ENCODE measurements around the gene SEMA3F. TPM values are rescaled to one million over a fixed set of nuclear protein-coding genes. Genes with fewer than 3 reads are reported as not detected.

The SEMA3F gene
- total RNA-seq, 5 donors from 2014 or later (not counting 1 experiment from before 2014, with no cell fraction given): 0.32 to 0.46 (median 0.36) TPM; not detected in 1

- Histone ChIP-seq H3K27ac (ENCODE audit: low read length) (no peak overlapping the region), H3K4me1 (ENCODE audit: control insufficient read depth in 1 of 2, extremely low read depth in 1 of 2, insufficient read depth in 2 of 2, low read length in 2 of 2) (peaks cover 2 to 30% of the 10 kb centered on the region in 2 experiments), H3K9me3 (no peaks in the 10 kb centered on the region), H3K36me3 (ENCODE audit: control insufficient read depth in 2 of 2, extremely low read depth in 1 of 2, insufficient read depth in 1 of 2, low read length in 1 of 2) (peaks cover 0 to 2% of the 10 kb centered on the region in 2 donors), H3K27me3 (replicated peaks in 1 of 2; ENCODE audit: control insufficient read depth in 2 of 2, extremely low read depth in 1 of 2, insufficient read depth in 2 of 2, low read length in 1 of 2) (no peaks in the 10 kb centered on the region), H3K4me3 (ENCODE audit: control insufficient read depth in 1 of 2, extremely low read depth in 1 of 2, low read length in 1 of 2) (no peak overlapping the region)
- Mint-ChIP-seq H3K27me3 (no peaks in the 10 kb centered on the region), H3K9me3 (no peaks in the 10 kb centered on the region), H3K27ac (no peak overlapping the region), H3K36me3 (no peaks in the 10 kb centered on the region), H3K4me1 (peaks cover 15 to 36% (median 21%) of the 10 kb centered on the region in 3 donors), H3K4me3 (peak overlapping the region in 1 of 3 donors; percentile 37)
- no peak for ATAC-seq (replicated peaks in 1 of 4)
- ChIA-PET POLR2A (interaction anchor here (0.6 kb wide), 2 partner anchors 104 to 124 kb away, joined by 6 to 7 read pairs; no protein-coding TSS in a partner anchor), CTCF (interaction anchor here in 1 of 2 donors (0.7 kb wide), 1 partner anchor 14 kb away, joined by 4 read pairs; no protein-coding TSS in a partner anchor)
- WGBS (ENCODE audit: insufficient coverage): 91% methylated on average over 4 of the region's 4 CpGs
- no peak for DNase-seq
Observed at GRCh38 chr3:50233176-50233575, 78.1 kb downstream of the SEMA3F start.

- ChIA-PET POLR2A (interaction anchor here (0.5 to 1.5 kb wide), 9 partner anchors 8 to 792 kb away, joined by 3 to 8 read pairs (median 4); partner anchors contain the start of genes HYAL3 (in 1 of the 2) and NAA80 (in 1 of the 2)), CTCF (interaction anchor here (0.5 to 1.5 kb wide), 11 partner anchors 8 to 1248 kb away, joined by 3 to 31 read pairs (median 4); partner anchors contain the start of genes HYAL3 (in 1 of the 2) and NAA80 (in 1 of the 2))
- Histone ChIP-seq H3K4me3 (ENCODE audit: control insufficient read depth in 1 of 2, extremely low read depth in 1 of 2, low read length in 1 of 2) (peak within 1 kb of the TSS; percentile 98 to 99), H3K9me3 (no peaks in the 10 kb centered on the region), H3K4me1 (ENCODE audit: control insufficient read depth in 1 of 2, extremely low read depth in 1 of 2, insufficient read depth in 2 of 2, low read length in 2 of 2) (peaks cover 24 to 50% of the 10 kb centered on the region in 2 experiments), H3K36me3 (ENCODE audit: control insufficient read depth in 2 of 2, extremely low read depth in 1 of 2, insufficient read depth in 1 of 2, low read length in 1 of 2) (peaks cover 7 to 24% of the 10 kb centered on the region in 2 donors), H3K27ac (ENCODE audit: low read length) (peak within 1 kb of the TSS; percentile 82), H3K27me3 (replicated peaks in 1 of 2; ENCODE audit: control insufficient read depth in 2 of 2, extremely low read depth in 1 of 2, insufficient read depth in 2 of 2, low read length in 1 of 2) (no peaks in the 10 kb centered on the region)
- no peaks in the 10 kb centered on the region for H3K9me3 Mint-ChIP-seq
- DNase-seq (peak; percentile 96 to 100 (median 99)), ATAC-seq (replicated peaks in 1 of 4) (peak; percentile 85 to 90 (median 88))
- H3K27ac Mint-ChIP-seq: peak within 1 kb of the TSS; percentile 95 to 96
- WGBS (ENCODE audit: insufficient coverage): under 1% methylated on average over 64 of the region's 75 CpGs
- H3K27me3 Mint-ChIP-seq: no peaks in the 10 kb centered on the region
- H3K4me3 Mint-ChIP-seq: peak within 1 kb of the TSS; percentile 95 to 98 (median 97)
- peaks cover 10% of the 10 kb centered on the region for H3K36me3 Mint-ChIP-seq
- peaks cover 34 to 54% (median 39%) of the 10 kb centered on the region in 3 donors for H3K4me1 Mint-ChIP-seq
Observed at GRCh38 chr3:50235716-50236483, 80.8 kb downstream of the SEMA3F start, which contains the start of gene GNAI2. Gene GNAI2, plus strand, starts transcription at chr3:50236204. Its CDS starts 132 bp downstream, at chr3:50236336.

GRCh38 chr3:50236484-50237132 is 81.5 kb downstream of the SEMA3F start:
- H3K36me3 ChIP-seq (ENCODE audit: control insufficient read depth in 2 of 2, extremely low read depth in 1 of 2, insufficient read depth in 1 of 2, low read length in 1 of 2): peaks cover 7 to 26% of the 10 kb centered on the region in 2 donors
- H3K27ac ChIP-seq (ENCODE audit: low read length): peak overlapping the region; percentile 82
- POLR2A ChIA-PET: interaction anchor here (0.6 to 1.5 kb wide), 2 partner anchors 10 to 296 kb away, joined by 7 to 8 read pairs; no protein-coding TSS in a partner anchor
- ATAC-seq (replicated peaks in 1 of 4) (no peak), DNase-seq (no peak)
- Mint-ChIP-seq H3K4me3 (peak overlapping the region; percentile 95 to 98 (median 97)), H3K9me3 (no peaks in the 10 kb centered on the region), H3K27me3 (no peaks in the 10 kb centered on the region), H3K36me3 (peaks cover 10% of the 10 kb centered on the region), H3K27ac (peak overlapping the region; percentile 95 to 96), H3K4me1 (peaks cover 41 to 60% (median 46%) of the 10 kb centered on the region in 3 donors)
- H3K4me3 ChIP-seq (ENCODE audit: control insufficient read depth in 1 of 2, extremely low read depth in 1 of 2, low read length in 1 of 2): peak overlapping the region; percentile 98 to 99
- H3K27me3 ChIP-seq (replicated peaks in 1 of 2; ENCODE audit: control insufficient read depth in 2 of 2, extremely low read depth in 1 of 2, insufficient read depth in 2 of 2, low read length in 1 of 2): no peaks in the 10 kb centered on the region
- CTCF ChIA-PET: interaction anchor here (0.8 to 1.4 kb wide), 2 partner anchors 10 to 23 kb away, joined by 4 read pairs; no protein-coding TSS in a partner anchor
- peaks cover 30 to 57% of the 10 kb centered on the region in 2 experiments for H3K4me1 ChIP-seq (ENCODE audit: control insufficient read depth in 1 of 2, extremely low read depth in 1 of 2, insufficient read depth in 2 of 2, low read length in 2 of 2)
- H3K9me3 ChIP-seq: no peaks in the 10 kb centered on the region
- 0% methylated on average over 12 of the region's 13 CpGs for WGBS (ENCODE audit: insufficient coverage)

GRCh38 chr3:50237133-50237651 is 82.1 kb downstream of the SEMA3F start:
- Histone ChIP-seq H3K4me3 (ENCODE audit: control insufficient read depth in 1 of 2, extremely low read depth in 1 of 2, low read length in 1 of 2) (peak overlapping the region; percentile 98 to 99), H3K4me1 (ENCODE audit: control insufficient read depth in 1 of 2, extremely low read depth in 1 of 2, insufficient read depth in 2 of 2, low read length in 2 of 2) (peaks cover 36 to 63% of the 10 kb centered on the region in 2 experiments), H3K36me3 (ENCODE audit: control insufficient read depth in 2 of 2, extremely low read depth in 1 of 2, insufficient read depth in 1 of 2, low read length in 1 of 2) (peaks cover 7 to 26% of the 10 kb centered on the region in 2 donors), H3K9me3 (no peaks in the 10 kb centered on the region), H3K27ac (ENCODE audit: low read length) (peak overlapping the region; percentile 82), H3K27me3 (replicated peaks in 1 of 2; ENCODE audit: control insufficient read depth in 2 of 2, extremely low read depth in 1 of 2, insufficient read depth in 2 of 2, low read length in 1 of 2) (no peaks in the 10 kb centered on the region)
- DNase-seq: peak in 12 of 35 experiments; percentile 12 to 57 (median 34)
- H3K27ac Mint-ChIP-seq: peak overlapping the region; percentile 95 to 96
- H3K4me3 Mint-ChIP-seq: peak overlapping the region; percentile 95 to 98 (median 97)
- no peaks in the 10 kb centered on the region for H3K9me3 Mint-ChIP-seq
- peaks cover 47 to 66% (median 52%) of the 10 kb centered on the region in 3 donors for H3K4me1 Mint-ChIP-seq
- CTCF ChIA-PET: interaction anchor here (0.8 to 2.0 kb wide), 2 partner anchors 9 to 10 kb away, joined by 4 to 15 read pairs; no protein-coding TSS in a partner anchor
- peaks cover 10% of the 10 kb centered on the region for H3K36me3 Mint-ChIP-seq
- no peak for ATAC-seq (replicated peaks in 1 of 4)
- no peaks in the 10 kb centered on the region for H3K27me3 Mint-ChIP-seq
- 0% methylated on average over 7 of the region's 7 CpGs for WGBS (ENCODE audit: insufficient coverage)
- POLR2A ChIA-PET: interaction anchor here in 1 of 2 donors (0.6 kb wide), 1 partner anchor 297 kb away, joined by 7 read pairs; no protein-coding TSS in a partner anchor

- Histone ChIP-seq H3K9me3 (no peaks in the 10 kb centered on the region), H3K4me3 (ENCODE audit: control insufficient read depth in 1 of 2, extremely low read depth in 1 of 2, low read length in 1 of 2) (peak overlapping the region; percentile 98 to 99), H3K27ac (ENCODE audit: low read length) (peak overlapping the region; percentile 82), H3K4me1 (ENCODE audit: control insufficient read depth in 1 of 2, extremely low read depth in 1 of 2, insufficient read depth in 2 of 2, low read length in 2 of 2) (peaks cover 44 to 70% of the 10 kb centered on the region in 2 experiments), H3K27me3 (replicated peaks in 1 of 2; ENCODE audit: control insufficient read depth in 2 of 2, extremely low read depth in 1 of 2, insufficient read depth in 2 of 2, low read length in 1 of 2) (no peaks in the 10 kb centered on the region), H3K36me3 (ENCODE audit: control insufficient read depth in 2 of 2, extremely low read depth in 1 of 2, insufficient read depth in 1 of 2, low read length in 1 of 2) (peaks cover 7 to 27% of the 10 kb centered on the region in 2 donors)
- peak overlapping the region; percentile 95 to 96 for H3K27ac Mint-ChIP-seq
- no peaks in the 10 kb centered on the region for H3K27me3 Mint-ChIP-seq
- ATAC-seq (replicated peaks in 1 of 4) (peak; percentile 52 to 59 (median 58)), DNase-seq (peak; percentile 74 to 92 (median 86))
- WGBS (ENCODE audit: insufficient coverage): 0% methylated on average over 31 of the region's 31 CpGs
- CTCF ChIA-PET: interaction anchor here in 1 of 2 donors (2.0 kb wide), 1 partner anchor 9 kb away, joined by 15 read pairs; no protein-coding TSS in a partner anchor
- POLR2A ChIA-PET: interaction anchor here in 1 of 2 donors (1.0 kb wide), 1 partner anchor 9 kb away, joined by 3 read pairs; no protein-coding TSS in a partner anchor
- no peaks in the 10 kb centered on the region for H3K9me3 Mint-ChIP-seq
- peaks cover 10% of the 10 kb centered on the region for H3K36me3 Mint-ChIP-seq
- H3K4me3 Mint-ChIP-seq: peak overlapping the region; percentile 95 to 98 (median 97)
- H3K4me1 Mint-ChIP-seq: peaks cover 55 to 67% (median 59%) of the 10 kb centered on the region in 3 donors
Observed at GRCh38 chr3:50237754-50238548, 82.8 kb downstream of the SEMA3F start.
